WTC11 (cell line): ENCODE results near the gene MCM6. TPM values are rescaled to one million over a fixed set of nuclear protein-coding genes. Genes with fewer than 3 reads are reported as not detected.

Experiments
- ATF3 ChIP-seq: sonication (generic); formaldehyde crosslinking; conservative IDR thresholded peaks from 2 replicates; pipeline ENCODE4 v1.8.1; 2022; ENCODE audit warnings: mild to moderate bottlenecking, missing genetic modification reagents
- CDX4 ChIP-seq: fragments of 250-450 bp; sonication (Bioruptor Pico); IDR thresholded peaks from 2 replicates; pipeline ENCODE4 v1.9.0; 2021; ENCODE audit warnings: moderate library complexity, mild to moderate bottlenecking, inconsistent platforms, borderline replicate concordance
- CREM ChIP-seq: sonication (generic); formaldehyde crosslinking; IDR thresholded peaks from 2 replicates; pipeline ENCODE4 v1.8.1; 2022; ENCODE audit warnings: mild to moderate bottlenecking, missing genetic modification reagents, moderate library complexity
- E2F4 ChIP-seq: sonication (generic); formaldehyde crosslinking; IDR thresholded peaks from 2 replicates; pipeline ENCODE4 v1.8.1; 2022; ENCODE audit warnings: low read depth, mild to moderate bottlenecking, moderate library complexity, missing genetic modification reagents, borderline replicate concordance
- ESRRA ChIP-seq: sonication (generic); formaldehyde crosslinking; IDR thresholded peaks from 2 replicates; pipeline ENCODE4 v1.8.1; 2022; ENCODE audit warnings: mild to moderate bottlenecking, missing genetic modification reagents, borderline replicate concordance
- ETV6 ChIP-seq: sonication (generic); formaldehyde crosslinking; IDR thresholded peaks from 2 replicates; pipeline ENCODE4 v1.8.1; 2022; ENCODE audit warnings: mild to moderate bottlenecking, missing genetic modification reagents
- FOXK1 ChIP-seq: sonication (generic); formaldehyde crosslinking; IDR thresholded peaks from 2 replicates; pipeline ENCODE4 v1.8.0; 2022; ENCODE audit warnings: mild to moderate bottlenecking, moderate library complexity, missing genetic modification reagents
- FOXP4 ChIP-seq: sonication (generic); formaldehyde crosslinking; IDR thresholded peaks from 2 replicates; pipeline ENCODE4 v1.8.0; 2022; ENCODE audit warnings: mild to moderate bottlenecking, missing genetic modification reagents
- GRHL2 ChIP-seq: fragments of 250-450 bp; sonication (Bioruptor Pico); IDR thresholded peaks from 2 replicates; pipeline ENCODE4 v1.8.0; 2022; ENCODE audit warnings: mild to moderate bottlenecking, moderate library complexity; ENCODE audit not compliant: insufficient replicate concordance, severe bottlenecking
- JAZF1 ChIP-seq: fragments of 250-450 bp; sonication (Bioruptor Pico); IDR thresholded peaks from 2 replicates; pipeline ENCODE4 v1.9.0; 2021; ENCODE audit warnings: moderate library complexity, mild to moderate bottlenecking, inconsistent platforms
- JUN ChIP-seq: sonication (generic); formaldehyde crosslinking; IDR thresholded peaks from 2 replicates; pipeline ENCODE4 v1.8.0; 2023; ENCODE audit warnings: mild to moderate bottlenecking, missing genetic modification reagents
- MAX ChIP-seq: sonication (generic); formaldehyde crosslinking; IDR thresholded peaks from 2 replicates; pipeline ENCODE4 v1.8.0; 2022; ENCODE audit warnings: mild to moderate bottlenecking, missing genetic modification reagents
- NFE2L1 ChIP-seq: sonication (generic); formaldehyde crosslinking; IDR thresholded peaks from 2 replicates; pipeline ENCODE4 v1.8.1; 2023; ENCODE audit warnings: missing genetic modification reagents
- NR1H2 ChIP-seq: sonication (generic); formaldehyde crosslinking; IDR thresholded peaks from 2 replicates; pipeline ENCODE4 v1.9.0; 2021; ENCODE audit warnings: mild to moderate bottlenecking, moderate library complexity, missing genetic modification reagents
- RELA ChIP-seq: sonication (generic); formaldehyde crosslinking; IDR thresholded peaks from 2 replicates; pipeline ENCODE4 v1.8.1; 2022; ENCODE audit warnings: missing genetic modification reagents, mild to moderate bottlenecking, borderline replicate concordance
- RORB ChIP-seq: fragments of 250-450 bp; sonication (Bioruptor Pico); IDR thresholded peaks from 2 replicates; pipeline ENCODE4 v1.9.0; 2021; ENCODE audit warnings: mild to moderate bottlenecking
- SMAD4 ChIP-seq: sonication (generic); formaldehyde crosslinking; IDR thresholded peaks from 2 replicates; pipeline ENCODE4 v1.8.0; 2022; ENCODE audit warnings: mild to moderate bottlenecking, missing genetic modification reagents
- SOX15 ChIP-seq: fragments of 250-450 bp; sonication (Bioruptor Pico); IDR thresholded peaks from 2 replicates; pipeline ENCODE4 v1.9.0; 2021; ENCODE audit warnings: mild to moderate bottlenecking
- TEAD4 ChIP-seq: sonication (generic); formaldehyde crosslinking; IDR thresholded peaks from 2 replicates; pipeline ENCODE4 v1.8.0; 2022; ENCODE audit warnings: mild to moderate bottlenecking, missing genetic modification reagents
- ZBTB21 ChIP-seq: sonication (generic); formaldehyde crosslinking; IDR thresholded peaks from 2 replicates; pipeline ENCODE4 v1.8.1; 2023; ENCODE audit warnings: mild to moderate bottlenecking, missing genetic modification reagents, borderline replicate concordance
- ZNF121 ChIP-seq: sonication (generic); formaldehyde crosslinking; IDR thresholded peaks from 2 replicates; pipeline ENCODE4 v1.8.0; 2023; ENCODE audit warnings: missing genetic modification reagents
- ZNF138 ChIP-seq: sonication (generic); formaldehyde crosslinking; conservative IDR thresholded peaks from 2 replicates; pipeline ENCODE4 v1.8.1; 2022; ENCODE audit warnings: mild to moderate bottlenecking, moderate library complexity, missing genetic modification reagents
- ZNF232 ChIP-seq: sonication (generic); formaldehyde crosslinking; IDR thresholded peaks from 2 replicates; pipeline ENCODE4 v1.8.0; 2022; ENCODE audit warnings: mild to moderate bottlenecking, missing genetic modification reagents
- ZNF512 ChIP-seq: sonication (generic); formaldehyde crosslinking; IDR thresholded peaks from 2 replicates; pipeline ENCODE4 v1.8.1; 2022; ENCODE audit warnings: missing genetic modification reagents, borderline replicate concordance
- total RNA-seq: library from RNA; stranded (reverse); gene quantifications from 3 replicates; pipeline ENCODE4 v1.2.3, GENCODE V29; 2021
- TF ChIP-seq, protein P1 (sequence below): sonication (generic); formaldehyde crosslinking; IDR thresholded peaks from 2 replicates; pipeline ENCODE4 v1.8.1; 2022; ENCODE audit warnings: mild to moderate bottlenecking, moderate library complexity, missing genetic modification reagents
- TF ChIP-seq, protein P2 (sequence below): sonication (generic); formaldehyde crosslinking; conservative IDR thresholded peaks from 2 replicates; pipeline ENCODE4 v1.8.1; 2023; ENCODE audit warnings: mild to moderate bottlenecking, low read depth, missing genetic modification reagents, moderate library complexity
- TF ChIP-seq, protein P3 (sequence below): sonication (generic); formaldehyde crosslinking; IDR thresholded peaks from 2 replicates; pipeline ENCODE4 v1.8.1; 2022; ENCODE audit warnings: mild to moderate bottlenecking, missing genetic modification reagents, moderate library complexity, borderline replicate concordance
- TF ChIP-seq, protein P4 (sequence below): sonication (generic); formaldehyde crosslinking; IDR thresholded peaks from 2 replicates; pipeline ENCODE4 v1.8.0; 2022; ENCODE audit warnings: mild to moderate bottlenecking, missing genetic modification reagents

MCM6 gene
- total RNA-seq, 1 experiment from 2014 or later, result 107 TPM

DNA sequence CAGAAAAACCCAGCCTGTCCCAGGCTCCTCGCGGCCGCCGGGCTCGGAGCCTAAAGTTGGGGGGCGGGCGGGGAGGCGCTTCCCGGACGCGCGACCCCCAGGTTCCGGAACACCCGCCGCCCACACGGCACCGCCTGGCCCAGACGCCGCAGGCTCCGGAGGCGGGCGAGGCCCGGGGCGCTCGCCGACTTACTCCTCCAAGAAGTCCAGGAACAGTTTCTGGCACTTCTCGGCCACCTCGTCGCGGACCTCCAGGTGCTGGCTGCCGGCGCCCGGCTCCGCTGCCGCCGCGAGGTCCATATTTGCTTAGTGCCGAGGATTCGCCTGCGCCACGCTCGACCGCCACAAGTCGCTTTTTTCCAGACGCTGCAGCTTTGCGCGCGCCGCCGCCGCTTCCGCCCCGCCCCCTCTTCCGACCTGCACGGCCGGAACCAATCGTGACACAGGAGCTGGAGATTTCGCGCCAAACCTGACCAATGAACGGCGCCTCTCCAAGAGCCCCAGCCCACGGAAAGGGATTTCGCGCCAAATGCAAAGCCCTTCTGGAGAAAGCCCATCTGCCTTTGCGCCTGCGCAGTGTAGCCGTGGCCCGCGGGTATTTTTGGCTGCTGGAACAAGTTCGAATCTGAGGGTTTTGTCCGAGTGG lies at the start of gene MCM6 (continued):
- TF ChIP-seq MAX (CRISPR knock-in tag) (peak; percentile 93), E2F4 (CRISPR knock-in tag) (peak; percentile 83; the same call in 1 of the 2 replicates), ZNF232 (CRISPR knock-in tag) (peak; percentile 99), ETV6 (CRISPR knock-in tag) (peak; percentile 98), ATF3 (CRISPR knock-in tag) (no peak), JAZF1 (no peak), TEAD4 (CRISPR knock-in tag) (peak; percentile 72), FOXP4 (CRISPR knock-in tag) (peak; percentile 98), RORB (CRISPR knock-in tag) (no peak), ZNF512 (CRISPR knock-in tag) (no peak), ZNF138 (peak; percentile 93), CREM (CRISPR knock-in tag) (peak; percentile 94), CDX4 (CRISPR knock-in tag) (no peak), ESRRA (CRISPR knock-in tag) (peak; percentile 86), ZBTB21 (peak; percentile 87; the same call in 1 of the 2 replicates), GRHL2 (CRISPR knock-in tag) (no peak), FOXK1 (CRISPR knock-in tag) (peak; percentile 96), JUN (CRISPR knock-in tag) (peak; percentile 86; the same call in 1 of the 2 replicates), SMAD4 (CRISPR knock-in tag) (peak; percentile 91), SOX15 (CRISPR knock-in tag) (no peak), RELA (CRISPR knock-in tag) (peak; percentile 94; the same call in 1 of the 2 replicates), NFE2L1 (CRISPR knock-in tag) (peak; percentile 97), NR1H2 (CRISPR knock-in tag) (peak; percentile 43; the same call in 1 of the 2 replicates), ZNF121 (CRISPR knock-in tag) (no peak)
- TF ChIP-seq, protein P1, sequence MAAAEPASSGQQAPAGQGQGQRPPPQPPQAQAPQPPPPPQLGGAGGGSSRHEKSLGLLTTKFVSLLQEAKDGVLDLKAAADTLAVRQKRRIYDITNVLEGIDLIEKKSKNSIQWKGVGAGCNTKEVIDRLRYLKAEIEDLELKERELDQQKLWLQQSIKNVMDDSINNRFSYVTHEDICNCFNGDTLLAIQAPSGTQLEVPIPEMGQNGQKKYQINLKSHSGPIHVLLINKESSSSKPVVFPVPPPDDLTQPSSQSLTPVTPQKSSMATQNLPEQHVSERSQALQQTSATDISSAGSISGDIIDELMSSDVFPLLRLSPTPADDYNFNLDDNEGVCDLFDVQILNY, result peak; percentile 100
- TF ChIP-seq, protein P2, sequence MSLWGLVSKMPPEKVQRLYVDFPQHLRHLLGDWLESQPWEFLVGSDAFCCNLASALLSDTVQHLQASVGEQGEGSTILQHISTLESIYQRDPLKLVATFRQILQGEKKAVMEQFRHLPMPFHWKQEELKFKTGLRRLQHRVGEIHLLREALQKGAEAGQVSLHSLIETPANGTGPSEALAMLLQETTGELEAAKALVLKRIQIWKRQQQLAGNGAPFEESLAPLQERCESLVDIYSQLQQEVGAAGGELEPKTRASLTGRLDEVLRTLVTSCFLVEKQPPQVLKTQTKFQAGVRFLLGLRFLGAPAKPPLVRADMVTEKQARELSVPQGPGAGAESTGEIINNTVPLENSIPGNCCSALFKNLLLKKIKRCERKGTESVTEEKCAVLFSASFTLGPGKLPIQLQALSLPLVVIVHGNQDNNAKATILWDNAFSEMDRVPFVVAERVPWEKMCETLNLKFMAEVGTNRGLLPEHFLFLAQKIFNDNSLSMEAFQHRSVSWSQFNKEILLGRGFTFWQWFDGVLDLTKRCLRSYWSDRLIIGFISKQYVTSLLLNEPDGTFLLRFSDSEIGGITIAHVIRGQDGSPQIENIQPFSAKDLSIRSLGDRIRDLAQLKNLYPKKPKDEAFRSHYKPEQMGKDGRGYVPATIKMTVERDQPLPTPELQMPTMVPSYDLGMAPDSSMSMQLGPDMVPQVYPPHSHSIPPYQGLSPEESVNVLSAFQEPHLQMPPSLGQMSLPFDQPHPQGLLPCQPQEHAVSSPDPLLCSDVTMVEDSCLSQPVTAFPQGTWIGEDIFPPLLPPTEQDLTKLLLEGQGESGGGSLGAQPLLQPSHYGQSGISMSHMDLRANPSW (CRISPR knock-in tag), result no peak; the same call in 1 of the 2 replicates
- TF ChIP-seq, protein P3, sequence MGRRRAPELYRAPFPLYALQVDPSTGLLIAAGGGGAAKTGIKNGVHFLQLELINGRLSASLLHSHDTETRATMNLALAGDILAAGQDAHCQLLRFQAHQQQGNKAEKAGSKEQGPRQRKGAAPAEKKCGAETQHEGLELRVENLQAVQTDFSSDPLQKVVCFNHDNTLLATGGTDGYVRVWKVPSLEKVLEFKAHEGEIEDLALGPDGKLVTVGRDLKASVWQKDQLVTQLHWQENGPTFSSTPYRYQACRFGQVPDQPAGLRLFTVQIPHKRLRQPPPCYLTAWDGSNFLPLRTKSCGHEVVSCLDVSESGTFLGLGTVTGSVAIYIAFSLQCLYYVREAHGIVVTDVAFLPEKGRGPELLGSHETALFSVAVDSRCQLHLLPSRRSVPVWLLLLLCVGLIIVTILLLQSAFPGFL (CRISPR knock-in tag), result 0 out of 2 replicates have a peak, but pooled peaks have one; percentile 79
- TF ChIP-seq, protein P4, sequence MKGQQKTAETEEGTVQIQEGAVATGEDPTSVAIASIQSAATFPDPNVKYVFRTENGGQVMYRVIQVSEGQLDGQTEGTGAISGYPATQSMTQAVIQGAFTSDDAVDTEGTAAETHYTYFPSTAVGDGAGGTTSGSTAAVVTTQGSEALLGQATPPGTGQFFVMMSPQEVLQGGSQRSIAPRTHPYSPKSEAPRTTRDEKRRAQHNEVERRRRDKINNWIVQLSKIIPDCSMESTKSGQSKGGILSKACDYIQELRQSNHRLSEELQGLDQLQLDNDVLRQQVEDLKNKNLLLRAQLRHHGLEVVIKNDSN (CRISPR knock-in tag), result peak; percentile 78
